ENCODE results near the gene THRAP3.

- TF ChIP-seq EZH2 (IDR thresholded peaks at IDR 0.05; ENCODE audit: low read depth) (no peak), CTCF (conservative IDR thresholded peaks at IDR 0.05) (no peak)
These were observed 81.0 kb downstream of the THRAP3 start for GRCh38 chr1:36304970-36305914.
